ENCODE results near the gene CCDC183.
"Not testable (repeated sequence)": the region's sequence is repeated elsewhere in the genome, so short reads cannot be mapped to it uniquely, and the experiment has no call there.

CCDC183 gene

DNA sequence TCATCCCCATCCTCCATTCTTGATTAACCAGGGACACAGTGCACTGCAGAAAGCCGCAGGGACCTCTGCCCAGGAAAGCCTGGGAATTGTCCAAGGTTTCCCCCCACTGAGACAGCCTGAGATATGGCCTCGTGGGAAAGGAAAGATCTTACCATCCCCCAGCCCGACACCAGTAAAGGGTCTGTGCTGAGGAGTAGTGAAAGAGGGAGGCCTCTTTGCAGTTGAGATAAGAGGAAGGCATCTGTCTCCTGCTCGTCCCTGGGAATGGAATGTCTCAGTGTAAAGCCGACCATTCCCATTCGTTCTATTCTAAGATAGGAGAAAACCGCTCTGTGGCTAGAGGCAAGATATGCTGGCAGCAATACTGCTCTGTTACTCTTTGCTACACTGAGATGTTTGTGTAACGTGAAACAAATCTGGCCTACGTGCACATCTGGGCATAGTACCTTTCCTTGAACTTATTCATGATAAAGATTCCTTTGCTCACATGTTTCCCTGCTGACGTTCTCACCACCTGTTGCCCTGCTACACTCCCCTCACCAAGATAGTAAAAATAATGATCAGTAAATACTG lies 723 bp downstream of the CCDC183 start:
- H3K4me1 ChIP-seq (ENCODE audit: control insufficient read depth, insufficient read depth, low read length); H3K9ac ChIP-seq (ENCODE audit: low read depth, low read length); H3K4me3 ChIP-seq (ENCODE audit: low read length); H3K9me3 ChIP-seq (replicated peaks; ENCODE audit: low read length); H3K4me2 ChIP-seq (ENCODE audit: low read length); H3K36me3 ChIP-seq (ENCODE audit: insufficient read depth, low read length): not testable (repeated sequence)
- H3K27me3 ChIP-seq (ENCODE audit: control insufficient read depth, insufficient read depth, low read length) = peaks cover 43% of the 10 kb centered on the region

DNA sequence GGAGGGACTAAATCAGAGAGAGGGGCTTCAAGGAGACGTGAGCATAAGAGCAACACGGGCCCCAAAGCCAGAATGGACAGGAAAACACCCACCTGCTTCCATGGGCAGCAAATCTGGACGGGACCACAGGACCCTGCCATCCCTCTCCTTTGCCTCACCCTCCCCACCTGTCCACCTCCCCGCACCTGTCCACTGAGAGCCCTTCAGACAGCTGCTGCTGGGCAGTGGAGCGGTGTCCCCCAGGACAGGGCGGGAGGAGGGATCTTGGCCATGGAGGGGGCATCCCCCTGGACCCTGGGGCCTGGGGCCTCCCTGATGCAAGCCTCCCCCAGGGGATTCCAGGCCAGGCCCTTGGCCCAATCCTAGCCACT lies 2.6 kb downstream of the CCDC183 start:
- no peaks in the 10 kb centered on the region for H3K36me3 ChIP-seq (ENCODE audit: insufficient read depth, low read length)
- no peaks in the 10 kb centered on the region for H3K9me3 ChIP-seq (replicated peaks; ENCODE audit: low read length)
- no peak overlapping the region for H3K4me3 ChIP-seq (ENCODE audit: low read length)
- no peak overlapping the region for H3K9ac ChIP-seq (ENCODE audit: low read depth, low read length)
- H3K27me3 ChIP-seq (ENCODE audit: control insufficient read depth, insufficient read depth, low read length) = peaks cover 50% of the 10 kb centered on the region
- peaks cover 5% of the 10 kb centered on the region for H3K4me1 ChIP-seq (ENCODE audit: control insufficient read depth, insufficient read depth, low read length)
- H3K4me2 ChIP-seq (ENCODE audit: low read length) = no peak overlapping the region

DNA sequence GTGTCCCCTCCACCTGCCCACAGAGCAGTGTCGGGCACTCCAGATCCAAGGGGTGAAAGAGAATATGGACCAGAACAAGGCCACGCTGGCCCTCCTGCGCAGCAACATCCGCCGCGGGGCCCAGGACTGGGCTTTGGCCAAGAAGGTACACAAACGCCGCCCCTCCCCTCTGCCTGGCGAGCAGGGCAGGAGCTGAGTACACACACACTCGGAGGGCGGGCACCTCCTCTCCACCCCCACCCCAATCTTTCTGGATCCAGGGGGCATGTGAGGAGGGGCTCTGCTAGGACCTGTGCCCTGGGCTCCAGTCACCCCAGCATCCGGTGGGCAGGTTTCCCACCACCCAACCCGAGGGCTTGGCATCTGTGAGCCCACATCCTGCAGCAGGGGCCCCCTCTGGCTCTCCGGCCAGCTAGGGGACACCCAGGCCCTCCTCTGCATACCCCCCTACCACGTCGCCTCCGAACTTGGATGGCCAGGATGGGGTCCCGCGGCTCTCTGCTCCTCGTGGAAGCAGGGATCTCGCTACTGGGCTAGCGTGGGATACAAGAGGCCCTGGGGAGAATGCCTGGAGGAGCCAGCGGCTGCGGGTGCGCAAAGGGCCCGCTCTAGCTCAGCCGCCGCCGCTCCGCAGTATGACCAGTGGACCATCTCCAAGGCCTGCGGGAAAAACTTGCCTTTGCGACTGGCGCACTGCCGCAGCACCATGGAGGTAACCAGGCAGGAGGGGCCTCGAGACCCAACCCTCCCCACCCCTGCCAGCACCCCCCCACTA lies 3.1 kb downstream of the CCDC183 start:
- H3K4me2 ChIP-seq (ENCODE audit: low read length) = peak overlapping the region; percentile 55
- peaks cover 50% of the 10 kb centered on the region for H3K27me3 ChIP-seq (ENCODE audit: control insufficient read depth, insufficient read depth, low read length)
- H3K36me3 ChIP-seq (ENCODE audit: insufficient read depth, low read length) = no peaks in the 10 kb centered on the region
- no peak overlapping the region for H3K4me3 ChIP-seq (ENCODE audit: low read length)
- peaks cover 5% of the 10 kb centered on the region for H3K4me1 ChIP-seq (ENCODE audit: control insufficient read depth, insufficient read depth, low read length)
- H3K9ac ChIP-seq (ENCODE audit: low read depth, low read length) = no peak overlapping the region
- no peaks in the 10 kb centered on the region for H3K9me3 ChIP-seq (replicated peaks; ENCODE audit: low read length)

DNA sequence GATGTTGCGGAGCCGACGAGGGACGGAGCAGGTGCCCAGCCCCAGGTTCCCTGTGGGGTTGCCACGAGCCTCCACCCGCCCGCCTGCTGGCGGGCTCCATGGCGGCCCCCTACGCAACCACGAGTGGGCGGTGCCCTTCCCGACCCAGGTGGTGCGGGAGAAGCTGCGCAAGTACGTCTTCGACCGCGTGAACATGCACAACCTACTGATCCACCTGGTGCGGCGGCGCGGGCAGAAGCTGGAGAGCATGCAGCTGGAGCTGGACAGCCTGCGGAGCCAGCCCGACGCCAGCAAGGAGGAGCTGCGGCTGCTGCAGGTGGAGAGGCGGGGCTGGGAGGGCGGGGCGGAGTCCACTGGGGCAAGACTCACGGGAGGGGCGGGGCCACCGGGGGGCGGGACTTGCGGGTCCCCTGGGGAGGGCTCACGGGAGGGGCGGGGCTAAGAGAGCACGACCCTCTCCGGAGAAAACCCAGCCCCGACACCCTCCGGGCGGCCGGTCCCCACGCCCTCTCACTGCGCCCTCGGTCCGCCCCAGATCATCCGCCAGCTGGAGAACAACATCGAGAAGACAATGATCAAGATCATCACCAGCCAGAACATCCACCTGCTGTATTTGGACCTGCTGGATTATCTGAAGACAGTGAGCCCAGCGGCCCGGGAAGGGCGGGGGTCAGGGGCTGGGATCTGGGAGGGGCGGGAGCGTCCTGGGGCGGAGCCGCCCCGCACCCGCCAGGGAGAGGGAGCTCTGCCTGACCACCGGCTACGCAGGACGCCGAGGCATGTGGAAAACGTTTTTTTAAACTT lies 3.9 kb downstream of the CCDC183 start:
- Histone ChIP-seq H3K36me3 (ENCODE audit: insufficient read depth, low read length) (no peaks in the 10 kb centered on the region), H3K4me3 (ENCODE audit: low read length) (no peak overlapping the region), H3K9me3 (replicated peaks; ENCODE audit: low read length) (no peaks in the 10 kb centered on the region), H3K4me1 (ENCODE audit: control insufficient read depth, insufficient read depth, low read length) (peaks cover 5% of the 10 kb centered on the region), H3K4me2 (ENCODE audit: low read length) (peak overlapping the region; percentile 65), H3K9ac (ENCODE audit: low read depth, low read length) (no peak overlapping the region), H3K27me3 (ENCODE audit: control insufficient read depth, insufficient read depth, low read length) (peaks cover 46% of the 10 kb centered on the region)

DNA sequence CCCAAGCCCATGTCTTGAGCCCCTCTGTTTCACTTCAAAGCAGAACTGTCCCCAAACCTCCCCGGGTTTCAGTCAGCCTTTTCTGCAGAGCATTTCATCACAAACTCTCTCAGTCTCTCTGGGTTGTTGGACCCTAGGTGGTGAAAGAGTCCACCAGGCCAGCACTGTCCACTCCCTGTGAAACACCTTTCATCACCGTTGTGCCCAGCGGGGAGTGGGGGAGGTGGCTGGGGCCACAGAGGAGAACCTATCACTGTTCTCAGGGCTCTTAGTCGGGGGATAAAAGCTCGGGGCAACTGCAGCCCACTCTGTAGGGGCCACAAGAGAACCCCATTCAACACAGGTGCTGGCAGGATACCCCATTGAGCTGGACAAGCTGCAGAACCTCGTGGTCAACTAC lies 6.2 kb downstream of the CCDC183 start:
- Histone ChIP-seq H3K4me2 (ENCODE audit: low read length) (no peak overlapping the region), H3K4me1 (ENCODE audit: control insufficient read depth, insufficient read depth, low read length) (peaks cover 13% of the 10 kb centered on the region), H3K36me3 (ENCODE audit: insufficient read depth, low read length) (no peaks in the 10 kb centered on the region), H3K27me3 (ENCODE audit: control insufficient read depth, insufficient read depth, low read length) (peaks cover 38% of the 10 kb centered on the region), H3K9ac (ENCODE audit: low read depth, low read length) (no peak overlapping the region), H3K4me3 (ENCODE audit: low read length) (no peak overlapping the region), H3K9me3 (replicated peaks; ENCODE audit: low read length) (no peaks in the 10 kb centered on the region)

DNA sequence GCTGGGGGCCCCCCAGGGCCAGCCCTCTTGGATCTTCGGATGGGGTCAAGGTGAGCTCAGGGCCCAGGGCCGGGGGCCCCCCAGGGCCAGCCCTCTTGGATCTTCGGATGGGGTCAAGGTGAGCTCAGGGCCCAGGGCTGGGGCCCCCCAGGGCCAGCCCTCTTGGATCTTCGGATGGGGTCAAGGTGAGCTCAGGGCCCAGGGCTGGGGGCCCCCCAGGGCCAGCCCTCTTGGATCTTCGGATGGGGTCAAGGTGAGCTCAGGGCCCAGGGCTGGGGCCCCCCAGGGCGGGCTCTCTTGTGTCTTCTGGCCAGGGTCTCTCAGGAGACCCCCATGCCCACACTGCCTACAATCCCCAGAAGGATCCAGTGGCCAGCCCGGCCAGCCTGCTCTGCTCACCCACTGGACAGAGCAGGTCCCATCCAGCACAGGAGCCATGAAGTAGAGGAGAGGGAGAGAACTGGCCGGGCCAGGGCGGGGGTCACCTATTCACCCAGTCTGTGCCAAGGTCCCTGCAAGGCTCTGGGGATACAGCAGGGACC lies 6.9 kb downstream of the CCDC183 start:
- H3K27me3 ChIP-seq (ENCODE audit: control insufficient read depth, insufficient read depth, low read length) = peaks cover 36% of the 10 kb centered on the region
- H3K4me2 ChIP-seq (ENCODE audit: low read length); H3K9ac ChIP-seq (ENCODE audit: low read depth, low read length); H3K9me3 ChIP-seq (replicated peaks; ENCODE audit: low read length); H3K4me3 ChIP-seq (ENCODE audit: low read length); H3K36me3 ChIP-seq (ENCODE audit: insufficient read depth, low read length): not testable (repeated sequence)
- peaks cover 13% of the 10 kb centered on the region for H3K4me1 ChIP-seq (ENCODE audit: control insufficient read depth, insufficient read depth, low read length)

DNA sequence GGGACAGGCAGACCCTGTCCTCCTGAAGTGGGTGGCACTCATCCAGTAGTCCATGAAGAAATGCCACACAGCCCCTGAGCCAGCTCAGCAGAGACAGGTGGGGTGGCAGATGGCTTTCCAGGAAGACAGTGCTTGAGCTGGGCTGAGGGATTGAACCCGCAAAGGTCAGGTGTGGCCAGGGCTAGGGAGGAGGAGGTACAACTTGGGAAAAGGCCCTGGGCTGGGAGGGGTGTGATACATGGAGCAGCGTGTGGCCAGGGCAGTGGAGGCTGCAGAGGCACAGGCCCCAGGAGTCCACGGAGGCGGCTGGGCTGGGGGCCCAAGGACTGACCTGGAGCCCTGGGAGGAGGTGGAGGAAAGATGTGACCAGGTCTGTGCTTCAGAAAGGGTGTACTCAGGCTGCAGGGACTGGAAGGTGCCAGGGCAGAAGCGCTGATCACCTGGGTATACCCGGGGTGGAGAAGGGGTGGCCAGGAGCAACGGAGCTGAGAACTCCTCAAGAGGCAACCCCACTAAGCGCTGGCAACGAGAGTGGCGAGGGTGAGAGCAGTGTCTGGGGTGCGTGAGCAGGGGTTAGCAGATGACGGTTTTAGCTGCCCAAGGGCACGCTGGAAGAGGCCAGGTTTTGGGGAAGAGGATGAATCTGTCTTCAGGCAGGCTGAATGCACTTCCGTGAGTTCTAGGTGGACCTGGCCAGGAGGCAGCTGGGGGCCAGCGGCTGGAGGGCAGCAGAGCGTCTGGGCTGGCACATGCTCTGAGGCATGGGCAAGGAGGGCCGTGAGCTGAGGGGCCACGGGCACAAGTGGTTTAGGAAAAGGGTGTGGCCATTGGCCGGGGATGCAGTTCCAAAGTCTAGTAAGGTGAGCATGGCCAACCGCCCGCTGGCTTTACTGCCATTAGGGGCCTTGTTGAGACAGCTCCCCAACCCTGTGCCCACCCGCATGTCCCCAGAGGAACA lies 7.7 kb downstream of the CCDC183 start:
- Histone ChIP-seq H3K4me2 (ENCODE audit: low read length) (no peak overlapping the region), H3K36me3 (ENCODE audit: insufficient read depth, low read length) (no peaks in the 10 kb centered on the region), H3K27me3 (ENCODE audit: control insufficient read depth, insufficient read depth, low read length) (peaks cover 33% of the 10 kb centered on the region), H3K9ac (ENCODE audit: low read depth, low read length) (no peak overlapping the region), H3K9me3 (replicated peaks; ENCODE audit: low read length) (no peaks in the 10 kb centered on the region), H3K4me3 (ENCODE audit: low read length) (no peak overlapping the region), H3K4me1 (ENCODE audit: control insufficient read depth, insufficient read depth, low read length) (peaks cover 14% of the 10 kb centered on the region)

DNA sequence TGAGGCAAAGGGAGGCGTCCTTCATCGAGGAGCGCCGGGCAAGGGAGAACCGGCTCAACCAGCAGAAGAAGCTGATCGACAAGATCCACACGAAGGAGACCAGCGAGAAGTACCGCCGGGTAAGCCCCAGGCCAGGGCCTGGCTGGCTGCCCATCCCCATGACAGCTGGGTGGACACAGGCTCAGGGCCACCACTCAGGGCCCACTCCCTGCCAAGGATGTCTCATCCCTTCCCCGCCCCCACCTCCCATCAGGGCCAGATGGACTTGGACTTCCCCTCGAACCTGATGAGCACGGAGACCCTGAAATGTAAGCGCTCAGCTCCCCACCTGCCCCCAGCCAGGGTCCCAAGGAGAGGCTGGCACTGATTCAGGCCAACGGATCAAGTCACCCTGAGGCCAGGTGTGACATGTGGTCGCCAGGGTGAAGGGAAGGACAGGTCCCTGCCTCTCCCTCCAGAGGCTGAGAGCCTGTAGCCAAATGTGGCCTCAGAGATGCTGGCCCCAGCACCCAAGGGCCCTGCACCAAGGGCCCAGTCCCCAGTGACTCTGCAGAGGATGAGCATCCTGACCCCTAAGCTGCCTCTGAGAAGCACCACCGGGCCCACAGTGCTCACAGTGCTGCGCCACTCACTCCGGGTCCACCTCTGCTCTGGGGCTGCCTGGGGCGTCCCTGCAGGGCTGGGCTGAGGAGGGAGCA lies 8.5 kb downstream of the CCDC183 start:
- H3K9ac ChIP-seq (ENCODE audit: low read depth, low read length) = no peak overlapping the region
- H3K27me3 ChIP-seq (ENCODE audit: control insufficient read depth, insufficient read depth, low read length) = peaks cover 25% of the 10 kb centered on the region

DNA sequence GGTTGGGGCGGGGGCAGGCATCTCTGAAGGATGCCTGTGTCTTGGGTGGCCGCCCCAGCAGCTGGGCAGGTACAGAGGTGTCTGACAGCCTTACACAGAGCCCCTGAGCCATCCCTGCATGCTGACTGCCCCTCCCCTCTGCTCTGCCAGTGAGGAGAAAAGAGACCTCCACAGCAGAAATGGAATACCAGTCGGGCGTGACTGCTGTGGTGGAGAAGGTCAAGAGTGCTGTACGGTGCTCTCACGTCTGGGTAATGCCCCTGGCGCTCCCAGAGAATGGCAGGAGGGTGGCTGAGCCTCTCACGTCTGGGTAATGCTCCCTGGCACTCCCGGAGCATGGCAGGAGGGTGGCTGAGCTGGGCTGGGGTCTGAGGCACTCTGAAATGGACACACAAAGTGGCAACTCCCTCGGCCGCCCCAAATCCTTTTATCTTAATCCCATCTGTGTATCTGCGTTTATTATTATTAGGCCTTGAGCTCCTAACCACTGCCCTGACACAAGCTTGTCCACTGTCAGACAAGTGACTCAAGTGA lies 9.1 kb downstream of the CCDC183 start:
- Histone ChIP-seq H3K4me2 (ENCODE audit: low read length) (no peak overlapping the region), H3K4me3 (ENCODE audit: low read length) (no peak overlapping the region), H3K9me3 (replicated peaks; ENCODE audit: low read length) (no peaks in the 10 kb centered on the region), H3K9ac (ENCODE audit: low read depth, low read length) (no peak overlapping the region), H3K4me1 (ENCODE audit: control insufficient read depth, insufficient read depth, low read length) (peaks cover 21% of the 10 kb centered on the region), H3K27me3 (ENCODE audit: control insufficient read depth, insufficient read depth, low read length) (peaks cover 21% of the 10 kb centered on the region), H3K36me3 (ENCODE audit: insufficient read depth, low read length) (no peaks in the 10 kb centered on the region)

More for the DNA sequence above, 8.5 kb downstream of the CCDC183 start:
- no peaks in the 10 kb centered on the region for H3K9me3 ChIP-seq (replicated peaks; ENCODE audit: low read length)
- H3K4me2 ChIP-seq (ENCODE audit: low read length) = no peak overlapping the region
- H3K4me1 ChIP-seq (ENCODE audit: control insufficient read depth, insufficient read depth, low read length) = peaks cover 20% of the 10 kb centered on the region
- H3K4me3 ChIP-seq (ENCODE audit: low read length) = no peak overlapping the region
- no peaks in the 10 kb centered on the region for H3K36me3 ChIP-seq (ENCODE audit: insufficient read depth, low read length)

DNA sequence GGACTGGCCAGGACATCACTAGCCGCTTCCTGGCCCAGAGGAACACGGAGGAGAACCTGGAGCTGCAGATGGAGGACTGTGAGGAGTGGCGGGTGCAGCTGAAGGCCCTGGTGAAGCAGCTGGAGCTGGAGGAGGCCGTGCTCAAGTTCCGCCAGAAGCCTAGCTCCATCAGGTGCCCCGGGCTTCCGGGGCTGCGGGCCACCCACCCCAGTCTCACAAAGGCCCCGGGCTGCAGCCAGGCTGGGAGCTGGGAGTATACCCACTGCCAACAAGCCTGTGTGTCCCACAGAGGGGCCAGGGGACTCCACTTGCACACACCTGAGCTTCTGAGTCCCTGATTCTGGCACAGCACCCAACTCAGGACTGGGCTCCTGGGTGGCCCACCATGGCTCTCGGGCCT lies 9.9 kb downstream of the CCDC183 start:
- Histone ChIP-seq H3K27me3 (ENCODE audit: control insufficient read depth, insufficient read depth, low read length) (peaks cover 13% of the 10 kb centered on the region), H3K4me2 (ENCODE audit: low read length) (peak overlapping the region; percentile 35), H3K9me3 (replicated peaks; ENCODE audit: low read length) (no peaks in the 10 kb centered on the region), H3K4me1 (ENCODE audit: control insufficient read depth, insufficient read depth, low read length) (peaks cover 21% of the 10 kb centered on the region), H3K36me3 (ENCODE audit: insufficient read depth, low read length) (peaks cover 5% of the 10 kb centered on the region), H3K4me3 (ENCODE audit: low read length) (no peak overlapping the region), H3K9ac (ENCODE audit: low read depth, low read length) (no peak overlapping the region)
